ENCODE measurements around the gene PRKAG2. TPM values are rescaled to one million over a fixed set of nuclear protein-coding genes. Genes with fewer than 3 reads are reported as not detected.
"Not testable (repeated sequence)": the region's sequence is repeated elsewhere in the genome, so short reads cannot be mapped to it uniquely, and the experiment has no call there.

Gene PRKAG2
- total RNA-seq, 1 donor from 2014 or later: 17.9 TPM

DNA sequence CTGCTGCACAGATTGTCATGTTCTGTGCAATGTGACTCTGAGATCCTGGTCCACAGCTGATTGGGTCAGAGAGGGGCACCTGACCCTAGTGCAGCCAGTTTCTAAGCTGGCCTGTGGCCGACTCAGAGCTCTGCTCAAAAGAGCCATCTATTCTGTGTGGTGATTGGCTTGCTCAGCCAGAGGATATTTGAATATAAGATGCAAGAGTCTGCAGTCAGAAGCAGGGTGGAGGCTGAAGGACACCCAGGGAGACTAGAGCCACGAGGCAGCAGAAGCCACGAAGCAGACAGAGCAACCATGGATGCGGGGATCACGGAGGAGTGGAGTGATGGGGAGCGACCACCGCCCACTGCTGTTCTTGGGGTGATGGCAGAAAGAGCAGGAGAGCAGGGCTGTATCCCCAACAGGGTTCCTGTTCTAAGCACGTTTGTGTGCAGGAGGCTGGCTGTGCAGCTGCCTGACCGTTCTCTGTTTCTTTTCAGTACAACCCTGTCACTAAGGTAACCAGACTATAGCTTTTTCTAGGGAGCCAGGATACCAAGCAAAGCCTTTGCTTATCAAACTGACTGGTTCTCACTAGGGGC is 337.7 kb downstream of the PRKAG2 start:
- H3K27ac Mint-ChIP-seq: peak overlapping the region; percentile 66
- peaks cover 25% of the 10 kb centered on the region for H3K4me1 Mint-ChIP-seq (ENCODE audit: unreplicated experiment)

DNA sequence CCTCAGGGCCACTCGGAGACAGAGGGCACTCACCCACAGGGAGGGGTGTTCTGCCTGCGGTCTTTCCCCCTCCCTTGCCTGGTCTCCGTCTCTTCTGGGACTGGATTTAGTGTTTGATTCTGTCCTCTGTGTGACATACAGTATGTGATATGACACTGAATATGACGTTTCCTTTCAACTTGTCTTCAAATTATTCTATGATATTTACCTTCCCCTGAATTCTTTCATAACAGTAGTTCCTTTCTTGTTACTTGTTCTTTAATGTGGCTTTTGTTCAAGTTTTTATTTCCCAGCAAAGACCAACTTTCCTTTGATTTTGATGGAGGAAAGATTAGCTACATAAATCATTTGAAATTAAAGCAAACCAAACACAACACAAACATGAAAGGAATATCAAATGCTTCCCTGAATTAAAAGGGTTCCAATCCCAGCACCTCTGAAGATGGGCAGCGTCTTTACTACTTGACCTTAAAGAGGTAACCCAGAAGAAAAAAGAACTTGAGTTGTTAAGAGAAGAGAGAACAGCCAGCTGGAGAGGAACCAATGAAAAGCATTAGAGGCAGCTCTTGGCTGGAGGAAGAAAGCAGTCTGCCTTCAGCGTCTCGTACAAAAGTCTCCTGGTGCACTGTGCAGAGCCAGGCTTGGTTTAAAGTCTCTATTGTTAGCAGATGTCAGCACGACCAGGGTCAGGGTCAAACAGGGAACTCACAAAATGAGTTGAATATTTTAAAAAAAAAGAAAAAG is 338.9 kb downstream of the PRKAG2 start:
- no peaks in the 10 kb centered on the region for H3K36me3 Mint-ChIP-seq
- no peaks in the 10 kb centered on the region for H3K27me3 Mint-ChIP-seq
- TF ChIP-seq, protein P1, sequence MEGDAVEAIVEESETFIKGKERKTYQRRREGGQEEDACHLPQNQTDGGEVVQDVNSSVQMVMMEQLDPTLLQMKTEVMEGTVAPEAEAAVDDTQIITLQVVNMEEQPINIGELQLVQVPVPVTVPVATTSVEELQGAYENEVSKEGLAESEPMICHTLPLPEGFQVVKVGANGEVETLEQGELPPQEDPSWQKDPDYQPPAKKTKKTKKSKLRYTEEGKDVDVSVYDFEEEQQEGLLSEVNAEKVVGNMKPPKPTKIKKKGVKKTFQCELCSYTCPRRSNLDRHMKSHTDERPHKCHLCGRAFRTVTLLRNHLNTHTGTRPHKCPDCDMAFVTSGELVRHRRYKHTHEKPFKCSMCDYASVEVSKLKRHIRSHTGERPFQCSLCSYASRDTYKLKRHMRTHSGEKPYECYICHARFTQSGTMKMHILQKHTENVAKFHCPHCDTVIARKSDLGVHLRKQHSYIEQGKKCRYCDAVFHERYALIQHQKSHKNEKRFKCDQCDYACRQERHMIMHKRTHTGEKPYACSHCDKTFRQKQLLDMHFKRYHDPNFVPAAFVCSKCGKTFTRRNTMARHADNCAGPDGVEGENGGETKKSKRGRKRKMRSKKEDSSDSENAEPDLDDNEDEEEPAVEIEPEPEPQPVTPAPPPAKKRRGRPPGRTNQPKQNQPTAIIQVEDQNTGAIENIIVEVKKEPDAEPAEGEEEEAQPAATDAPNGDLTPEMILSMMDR (conservative IDR thresholded peaks at IDR 0.05): no peak
- H3K4me1 Mint-ChIP-seq (ENCODE audit: unreplicated experiment): peaks cover 25% of the 10 kb centered on the region
- no peak overlapping the region for H3K4me3 Mint-ChIP-seq
- peak overlapping the region; percentile 17 for H3K27ac Mint-ChIP-seq
- H3K9me3 Mint-ChIP-seq: no peaks in the 10 kb centered on the region
- no peak for DNase-seq (ENCODE audit: extremely low spot score, unreplicated experiment)

More for the DNA sequence above, 337.7 kb downstream of the PRKAG2 start:
- Mint-ChIP-seq H3K4me3 (peak overlapping the region; percentile 26), H3K9me3 (no peaks in the 10 kb centered on the region), H3K36me3 (no peaks in the 10 kb centered on the region), H3K27me3 (no peaks in the 10 kb centered on the region)
- DNase-seq (ENCODE audit: extremely low spot score, unreplicated experiment): no peak
- TF ChIP-seq, protein P1 (conservative IDR thresholded peaks at IDR 0.05): no peak

DNA sequence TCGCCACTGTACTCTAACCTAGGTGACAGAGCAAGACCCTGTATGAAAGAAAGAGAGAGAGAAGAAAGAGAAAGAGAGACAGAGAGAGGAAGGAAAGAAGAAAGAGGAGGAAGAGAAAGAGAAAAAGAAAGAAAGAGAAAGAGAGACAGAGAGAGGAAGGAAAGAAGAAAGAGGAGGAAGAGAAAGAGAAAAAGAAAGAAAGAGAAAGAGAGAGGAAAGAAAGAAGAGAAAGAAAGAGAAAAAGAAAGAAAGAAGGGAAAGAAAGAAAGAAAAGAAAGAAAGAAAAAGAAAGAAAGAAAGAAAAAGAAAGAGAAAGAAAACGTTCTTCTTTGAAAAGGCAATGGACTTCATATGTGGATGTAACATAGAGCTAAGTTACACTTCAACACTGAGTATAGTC is 340.7 kb downstream of the PRKAG2 start:
- H3K4me3 Mint-ChIP-seq; H3K27ac Mint-ChIP-seq; DNase-seq (ENCODE audit: extremely low spot score, unreplicated experiment); H3K9me3 Mint-ChIP-seq; H3K36me3 Mint-ChIP-seq; H3K27me3 Mint-ChIP-seq: not testable (repeated sequence)
- peaks cover 25% of the 10 kb centered on the region for H3K4me1 Mint-ChIP-seq (ENCODE audit: unreplicated experiment)

DNA sequence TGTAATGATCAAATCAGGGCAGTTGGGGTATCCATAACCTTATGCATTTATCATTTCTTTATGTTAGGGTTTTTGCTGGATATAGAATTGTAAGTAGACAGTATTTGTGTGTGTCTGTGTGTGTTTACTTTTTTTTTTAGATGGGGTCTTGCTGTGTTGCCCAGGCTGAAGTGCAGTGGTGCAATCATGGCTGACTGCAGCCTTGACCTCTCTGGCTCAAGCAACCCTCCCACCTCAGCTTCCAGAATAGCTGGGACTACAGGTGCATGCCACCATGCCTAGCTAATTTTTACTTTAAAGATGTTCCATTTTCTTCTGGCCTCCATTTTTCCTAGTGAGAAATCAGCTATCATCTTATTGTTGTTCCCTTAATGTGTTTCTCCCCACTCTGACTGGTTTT is 347.1 kb downstream of the PRKAG2 start:
- Mint-ChIP-seq H3K36me3 (no peaks in the 10 kb centered on the region), H3K9me3 (peaks cover 5% of the 10 kb centered on the region), H3K27me3 (no peaks in the 10 kb centered on the region), H3K4me1 (ENCODE audit: unreplicated experiment) (no peaks in the 10 kb centered on the region), H3K27ac (no peak overlapping the region), H3K4me3 (no peak overlapping the region)
- TF ChIP-seq, protein P1 (conservative IDR thresholded peaks at IDR 0.05): no peak
- no peak for DNase-seq (ENCODE audit: extremely low spot score, unreplicated experiment)

DNA sequence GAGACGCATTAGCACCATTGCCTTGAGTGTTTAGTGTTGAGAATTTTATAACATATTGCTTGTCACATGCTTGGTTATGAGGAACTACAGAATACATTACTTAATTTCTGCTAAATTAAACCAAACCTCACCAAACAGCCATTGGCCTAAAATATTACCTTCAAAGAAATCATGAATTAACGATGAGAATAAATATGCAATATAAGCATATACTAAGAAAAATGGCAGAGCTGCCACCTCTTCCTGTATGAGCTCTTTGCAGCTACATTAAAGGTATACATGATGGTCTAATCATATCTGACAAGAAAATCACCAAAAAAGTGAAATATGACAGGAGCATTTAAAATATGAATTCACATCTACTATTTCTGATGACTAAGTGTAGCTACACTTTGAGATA is 352.1 kb downstream of the PRKAG2 start:
- DNase-seq (ENCODE audit: extremely low spot score, unreplicated experiment): no peak
- no peaks in the 10 kb centered on the region for H3K4me1 Mint-ChIP-seq (ENCODE audit: unreplicated experiment)
- TF ChIP-seq, protein P1 (conservative IDR thresholded peaks at IDR 0.05): no peak
- H3K27me3 Mint-ChIP-seq: peaks cover under 1% of the 10 kb centered on the region
- H3K36me3 Mint-ChIP-seq: no peaks in the 10 kb centered on the region
- H3K27ac Mint-ChIP-seq: no peak overlapping the region
- H3K9me3 Mint-ChIP-seq: no peaks in the 10 kb centered on the region
- H3K4me3 Mint-ChIP-seq: no peak overlapping the region

DNA sequence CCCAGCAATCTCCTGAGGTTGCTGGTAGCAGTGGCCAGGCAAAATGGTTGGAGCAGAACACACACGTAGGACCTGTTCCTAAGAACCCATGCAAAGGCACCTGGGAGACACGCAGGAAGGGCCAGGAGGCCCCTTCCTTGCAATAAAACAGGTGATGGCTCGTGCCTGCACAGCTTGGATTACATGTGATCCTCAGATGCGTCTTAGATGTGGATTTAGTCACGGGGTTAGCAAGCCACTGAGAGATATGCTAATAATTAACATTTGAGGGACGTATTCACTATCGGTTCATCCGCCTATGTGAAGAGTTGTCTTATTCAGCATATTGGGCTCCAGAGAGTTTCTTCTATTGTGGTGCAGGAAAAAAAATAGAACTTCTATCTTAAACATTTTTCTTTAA is 352.6 kb downstream of the PRKAG2 start:
- DNase-seq (ENCODE audit: extremely low spot score, unreplicated experiment): no peak

More for the DNA sequence above, 352.6 kb downstream of the PRKAG2 start:
- no peaks in the 10 kb centered on the region for H3K36me3 Mint-ChIP-seq
- H3K27me3 Mint-ChIP-seq: peaks cover 3% of the 10 kb centered on the region
- no peak overlapping the region for H3K4me3 Mint-ChIP-seq
- no peaks in the 10 kb centered on the region for H3K9me3 Mint-ChIP-seq
- no peak overlapping the region for H3K27ac Mint-ChIP-seq
- no peaks in the 10 kb centered on the region for H3K4me1 Mint-ChIP-seq (ENCODE audit: unreplicated experiment)
- TF ChIP-seq, protein P1 (conservative IDR thresholded peaks at IDR 0.05): no peak

All from type B pancreatic cell (in vitro differentiated cells).